ENCODE results near the gene COL27A1. TPM values are rescaled to one million over a fixed set of nuclear protein-coding genes. Genes with fewer than 3 reads are reported as not detected.
"Not testable (repeated sequence)": the region's sequence is repeated elsewhere in the genome, so short reads cannot be mapped to it uniquely, and the experiment has no call there.

Gene COL27A1
- total and polyA plus RNA-seq, 2 donors (not counting 3 experiments of a cell fraction or from before 2014, with no cell fraction given): 14.7 to 49.1 TPM

GRCh38 chr9:114329625-114330022 lies 174.3 kb downstream of the COL27A1 start, which contains the start of gene ORM2:
Gene ORM2, plus strand, starts transcription at chr9:114329869. Its CDS starts 36 bp downstream, at chr9:114329905.
- H3K27ac ChIP-seq (ENCODE audit: insufficient read depth, low read depth, low read length); CTCF ChIA-PET; H3K4me1 ChIP-seq (ENCODE audit: control insufficient read depth, extremely low read depth, insufficient read depth, low read length); H3K4me3 ChIP-seq (replicated peaks in 1 of 3; ENCODE audit: insufficient read depth in 1 of 3, low read depth in 1 of 3, low read length in 3 of 3); H3K9me1 ChIP-seq (replicated peaks; ENCODE audit: control insufficient read depth, extremely low read depth, insufficient read depth, low read length); H3K9me3 ChIP-seq (replicated peaks; ENCODE audit: control insufficient read depth, insufficient read depth, low read length); H2AFZ ChIP-seq (ENCODE audit: low read depth, low read length); H3K27me3 ChIP-seq (ENCODE audit: control insufficient read depth in 2 of 2, insufficient read depth in 2 of 2, low read length in 2 of 2); H3K9ac ChIP-seq (replicated peaks; ENCODE audit: extremely low read depth, insufficient read depth, low read length); H4K20me1 ChIP-seq (replicated peaks; ENCODE audit: control insufficient read depth, extremely low read depth, insufficient read depth, low read length); dilution Hi-C loops (cut with MboI; ENCODE audit: extremely low pct_ligation_motif_present, low sequenced_read_pairs); H3K4me2 ChIP-seq (ENCODE audit: insufficient read depth, low read length); H3K79me2 ChIP-seq (ENCODE audit: control insufficient read depth, insufficient read depth, low read length); H3K36me3 ChIP-seq (ENCODE audit: control insufficient read depth in 2 of 2, extremely low read depth in 1 of 2, insufficient read depth in 2 of 2, low read length in 2 of 2); FAIRE-seq; POLR2A ChIA-PET; BruUV-seq (replicated peaks); DNase-seq (ENCODE audit: low read depth, low spot score): not testable (repeated sequence)
- intact Hi-C loops (cut with micrococcal nuclease): loop anchor here (10.0 kb wide), 1 partner anchor 175 kb away; the partner anchor contains the start of gene WHRN

- no peak overlapping the region for H3K27ac ChIP-seq (ENCODE audit: insufficient read depth, low read depth, low read length)
- H3K27me3 ChIP-seq (ENCODE audit: control insufficient read depth in 2 of 2, insufficient read depth in 2 of 2, low read length in 2 of 2): no peaks in the 10 kb centered on the region
- POLR2A ChIA-PET: no interaction called here
- H3K79me2 ChIP-seq (ENCODE audit: control insufficient read depth, insufficient read depth, low read length): no peaks in the 10 kb centered on the region
- no peak for DNase-seq (ENCODE audit: low read depth, low spot score)
- no peak overlapping the region for H3K4me3 ChIP-seq (replicated peaks in 1 of 3; ENCODE audit: insufficient read depth in 1 of 3, low read depth in 1 of 3, low read length in 3 of 3)
- H3K4me2 ChIP-seq (ENCODE audit: insufficient read depth, low read length): no peak overlapping the region
- intact Hi-C loops (cut with micrococcal nuclease) (loop anchor here (10.0 kb wide), 1 partner anchor 174 kb away; the partner anchor contains the start of gene WHRN), dilution Hi-C loops (cut with MboI; ENCODE audit: extremely low pct_ligation_motif_present, low sequenced_read_pairs) (no loop called here)
- no peaks in the 10 kb centered on the region for H3K9me3 ChIP-seq (replicated peaks; ENCODE audit: control insufficient read depth, insufficient read depth, low read length)
- H3K4me1 ChIP-seq (ENCODE audit: control insufficient read depth, extremely low read depth, insufficient read depth, low read length): no peaks in the 10 kb centered on the region
- H4K20me1 ChIP-seq (replicated peaks; ENCODE audit: control insufficient read depth, extremely low read depth, insufficient read depth, low read length): no peaks in the 10 kb centered on the region
- no peak overlapping the region for H3K9ac ChIP-seq (replicated peaks; ENCODE audit: extremely low read depth, insufficient read depth, low read length)
- H2AFZ ChIP-seq (ENCODE audit: low read depth, low read length): no peak overlapping the region
- BruUV-seq (replicated peaks): no TSS peak
- TF ChIP-seq EZH2 (IDR thresholded peaks at IDR 0.05; ENCODE audit: borderline replicate concordance, low read depth, low read length, severe bottlenecking): no peak
- TF ChIP-seq POLR2A (IDR thresholded peaks at IDR 0.05; ENCODE audit: low read depth, low read length): no peak
- no peak for TF ChIP-seq GATA2 (IDR thresholded peaks at IDR 0.05; ENCODE audit: insufficient read depth, insufficient read length, low read depth, low read length)
- TF ChIP-seq JUN (IDR thresholded peaks at IDR 0.05; ENCODE audit: borderline replicate concordance, insufficient read depth, insufficient read length, low read depth): no peak
- TF ChIP-seq MYC (IDR thresholded peaks at IDR 0.05; ENCODE audit: low read depth, low read length): no peak
- no peak for TF ChIP-seq POLR2AphosphoS5 (IDR thresholded peaks at IDR 0.05; ENCODE audit: insufficient read depth, low read depth, low read length)
- no peak for TF ChIP-seq FOS (IDR thresholded peaks at IDR 0.05; ENCODE audit: borderline replicate concordance, insufficient read depth, low read length)
- TF ChIP-seq CTCF (IDR thresholded peaks at IDR 0.05; ENCODE audit: extremely low read depth in 1 of 2, insufficient read depth in 1 of 2, low read depth in 1 of 2, low read length in 2 of 2): no peak
- CTCF ChIA-PET: no interaction called here
- FAIRE-seq: no peak
- H3K36me3 ChIP-seq (ENCODE audit: control insufficient read depth in 2 of 2, extremely low read depth in 1 of 2, insufficient read depth in 2 of 2, low read length in 2 of 2): peaks cover 0 to 2% of the 10 kb centered on the region in 2 experiments
- H3K9me1 ChIP-seq (replicated peaks; ENCODE audit: control insufficient read depth, extremely low read depth, insufficient read depth, low read length): no peaks in the 10 kb centered on the region
These were observed 175.3 kb downstream of the COL27A1 start for GRCh38 chr9:114330636-114331035.

All from endothelial cell of umbilical vein (primary cell).